ENCODE measurements around the gene P2RX2.

- TF ChIP-seq CTCF (IDR thresholded peaks at IDR 0.05) = no peak
- no peak for TF ChIP-seq POLR2A (IDR thresholded peaks at IDR 0.05)
- TF ChIP-seq POLR2AphosphoS5 (IDR thresholded peaks at IDR 0.05; ENCODE audit: insufficient read depth in 1 of 2, low read depth in 1 of 2) = no peak
Observed at GRCh38 chr12:132579744-132580143, 38.8 kb upstream of the P2RX2 start.
